ENCODE results near the gene FKBP11. TPM values are rescaled to one million over a fixed set of nuclear protein-coding genes. Genes with fewer than 3 reads are reported as not detected.

FKBP11 gene
- total RNA-seq, 1 experiment from 2014 or later = 18.5 TPM

DNA sequence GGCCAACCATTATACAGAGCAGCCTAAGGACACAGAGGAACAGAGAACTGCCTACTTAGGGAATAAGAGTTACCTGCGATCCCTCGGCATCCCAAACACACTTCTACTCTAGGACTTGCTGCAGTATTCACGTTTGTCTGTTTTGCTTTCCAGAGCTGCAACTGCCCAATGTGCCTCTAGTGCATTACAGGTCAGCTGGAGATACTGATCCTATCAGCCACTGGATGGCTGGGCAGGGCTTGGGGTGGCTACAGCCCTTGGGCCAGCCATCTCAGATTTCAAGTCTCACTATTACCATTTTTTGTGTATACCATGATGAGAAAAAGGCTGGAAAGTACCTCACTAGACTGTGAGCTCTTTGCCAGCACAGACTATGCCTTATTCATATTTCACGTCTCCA lies 27.4 kb upstream of the FKBP11 start:
- Histone ChIP-seq H4K20me1 (ENCODE audit: insufficient read depth) (peaks cover 13% of the 10 kb centered on the region; the same call in 1 of the 2 replicates), H2AFZ (ENCODE audit: low read depth, low read length, poor library complexity, severe bottlenecking) (no peak overlapping the region), H3K9me2 (ENCODE audit: insufficient read depth) (no peaks in the 10 kb centered on the region), H3K27me3 (ENCODE audit: insufficient read depth, low read length) (no peaks in the 10 kb centered on the region), H3K4me3 (replicated peaks in 1 of 2; ENCODE audit: low read depth in 1 of 2, low read length in 2 of 2) (no peak overlapping the region), H3K36me3 (ENCODE audit: control insufficient read depth in 1 of 2, insufficient read depth in 2 of 2, low read length in 2 of 2) (peaks cover 16 to 32% of the 10 kb centered on the region in 2 experiments), H3K27ac (ENCODE audit: low read depth, low read length) (no peak overlapping the region), H3K4me1 (ENCODE audit: control insufficient read depth in 1 of 2, insufficient read depth in 2 of 2, low read length in 2 of 2) (peaks cover 0 to 10% of the 10 kb centered on the region in 2 experiments; a peak in 3 of 4 replicates), H3K9ac (ENCODE audit: low read length) (no peak overlapping the region), H3K9me3 (ENCODE audit: control insufficient read depth in 1 of 2, insufficient read depth in 1 of 2, low read depth in 1 of 2, low read length in 2 of 2) (no peaks in the 10 kb centered on the region), H3K79me2 (ENCODE audit: insufficient read depth, low read length) (peaks cover 87% of the 10 kb centered on the region), H3K4me2 (ENCODE audit: low read length) (no peak overlapping the region)
- no TSS peak for BruUV-seq (replicated peaks)
- ChIA-PET RAD21 (ENCODE audit: low non-redundant PET in 1 of 2, low total read pairs in 2 of 2, uncharacterized antibody in 2 of 2, unreplicated experiment in 2 of 2) (no interaction called here), POLR2A (no interaction called here), CTCF (interaction anchor here (1.5 to 1.9 kb wide), 2 partner anchors 62 to 99 kb away, joined by 3 to 4 read pairs; no protein-coding TSS in a partner anchor)
- no peak for TF ChIP-seq SIN3A (IDR thresholded peaks at IDR 0.05; ENCODE audit: low read depth)
- ATAC-seq = no peak
- intact Hi-C loops (cut with micrococcal nuclease) = no loop called here
- DNase-seq (ENCODE audit: low read depth, low spot score) = no peak

GRCh38 chr12:48947727-48948126 lies 22.4 kb upstream of the FKBP11 start:
- Histone ChIP-seq H2AFZ (ENCODE audit: low read depth, low read length, poor library complexity, severe bottlenecking) (no peak overlapping the region), H3K27me3 (ENCODE audit: insufficient read depth, low read length) (no peaks in the 10 kb centered on the region), H3K4me2 (ENCODE audit: low read length) (no peak overlapping the region), H3K79me2 (ENCODE audit: insufficient read depth, low read length) (peaks cover 85% of the 10 kb centered on the region), H3K4me1 (ENCODE audit: control insufficient read depth in 1 of 2, insufficient read depth in 2 of 2, low read length in 2 of 2) (no peaks in the 10 kb centered on the region), H3K4me3 (replicated peaks in 1 of 2; ENCODE audit: low read depth in 1 of 2, low read length in 2 of 2) (no peak overlapping the region), H3K9me3 (ENCODE audit: control insufficient read depth in 1 of 2, insufficient read depth in 1 of 2, low read depth in 1 of 2, low read length in 2 of 2) (no peaks in the 10 kb centered on the region), H3K27ac (ENCODE audit: low read depth, low read length) (no peak overlapping the region), H3K9me2 (ENCODE audit: insufficient read depth) (no peaks in the 10 kb centered on the region), H4K20me1 (ENCODE audit: insufficient read depth) (peaks cover 7% of the 10 kb centered on the region; the same call in 1 of the 2 replicates), H3K9ac (ENCODE audit: low read length) (no peak overlapping the region), H3K36me3 (ENCODE audit: control insufficient read depth in 1 of 2, insufficient read depth in 2 of 2, low read length in 2 of 2) (peaks cover 7 to 8% of the 10 kb centered on the region in 2 experiments; a peak in 3 of 4 replicates)
- POLR2A ChIA-PET = interaction anchor here (1.0 kb wide), 1 partner anchor 10 kb away, joined by 4 read pairs; the partner anchor contains the start of gene ARF3
- DNase-seq (ENCODE audit: low read depth, low spot score) = no peak
- ATAC-seq = no peak
- RAD21 ChIA-PET (ENCODE audit: low non-redundant PET in 1 of 2, low total read pairs in 2 of 2, uncharacterized antibody in 2 of 2, unreplicated experiment in 2 of 2) = no interaction called here
- intact Hi-C loops (cut with micrococcal nuclease) = no loop called here
- no TSS peak for BruUV-seq (replicated peaks)
- CTCF ChIA-PET = interaction anchor here (1.0 to 1.4 kb wide), 2 partner anchors 12 to 40 kb away, joined by 3 read pairs; no protein-coding TSS in a partner anchor
- no peak for TF ChIP-seq SRF (IDR thresholded peaks at IDR 0.05; ENCODE audit: low read depth)
- TF ChIP-seq JUND (IDR thresholded peaks at IDR 0.05) = no peak
- no peak for TF ChIP-seq SP1 (IDR thresholded peaks at IDR 0.05; ENCODE audit: low read depth)
- no peak for TF ChIP-seq ZFX (IDR thresholded peaks at IDR 0.05)
- TF ChIP-seq CEBPB (IDR thresholded peaks at IDR 0.05; ENCODE audit: low read depth) = no peak
- no peak for TF ChIP-seq TCF7L2 (IDR thresholded peaks at IDR 0.05; ENCODE audit: borderline replicate concordance, extremely low read depth, insufficient read depth, insufficient read length)
- TF ChIP-seq POLR2A (IDR thresholded peaks at IDR 0.05; ENCODE audit: borderline replicate concordance, extremely low read depth, insufficient read depth, insufficient read length) = no peak
- TF ChIP-seq RAD21 (IDR thresholded peaks at IDR 0.05; ENCODE audit: low read depth) = no peak
- TF ChIP-seq SIN3A (IDR thresholded peaks at IDR 0.05; ENCODE audit: low read depth) = no peak
- TF ChIP-seq ZBTB33 (IDR thresholded peaks at IDR 0.05; ENCODE audit: extremely low read depth, insufficient replicate concordance, low read length) = no peak
- TF ChIP-seq EZH2 (IDR thresholded peaks at IDR 0.05) = no peak
- no peak for TF ChIP-seq ZNF274 (IDR thresholded peaks at IDR 0.05; ENCODE audit: low read depth, low read length)
- TF ChIP-seq REST (IDR thresholded peaks at IDR 0.05; ENCODE audit: low read depth) = no peak
- no peak for TF ChIP-seq EZH2phosphoT487 (IDR thresholded peaks at IDR 0.05; ENCODE audit: borderline replicate concordance)
- TF ChIP-seq ELF1 (IDR thresholded peaks at IDR 0.05; ENCODE audit: borderline replicate concordance, low read depth) = no peak
- TF ChIP-seq, protein P1, sequence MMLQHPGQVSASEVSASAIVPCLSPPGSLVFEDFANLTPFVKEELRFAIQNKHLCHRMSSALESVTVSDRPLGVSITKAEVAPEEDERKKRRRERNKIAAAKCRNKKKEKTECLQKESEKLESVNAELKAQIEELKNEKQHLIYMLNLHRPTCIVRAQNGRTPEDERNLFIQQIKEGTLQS (IDR thresholded peaks at IDR 0.05) = no peak
